Measurements from ENCODE around the gene CXCL17.
"Not testable (repeated sequence)": the region's sequence is repeated elsewhere in the genome, so short reads cannot be mapped to it uniquely, and the experiment has no call there.

CXCL17 gene

GRCh38 chr19:42442833-42443232, at the start of gene CXCL17:
Gene CXCL17, minus strand, starts transcription at chr19:42442946. Its CDS starts 114 bp downstream, at chr19:42442832.
- no peak for FAIRE-seq

DNA sequence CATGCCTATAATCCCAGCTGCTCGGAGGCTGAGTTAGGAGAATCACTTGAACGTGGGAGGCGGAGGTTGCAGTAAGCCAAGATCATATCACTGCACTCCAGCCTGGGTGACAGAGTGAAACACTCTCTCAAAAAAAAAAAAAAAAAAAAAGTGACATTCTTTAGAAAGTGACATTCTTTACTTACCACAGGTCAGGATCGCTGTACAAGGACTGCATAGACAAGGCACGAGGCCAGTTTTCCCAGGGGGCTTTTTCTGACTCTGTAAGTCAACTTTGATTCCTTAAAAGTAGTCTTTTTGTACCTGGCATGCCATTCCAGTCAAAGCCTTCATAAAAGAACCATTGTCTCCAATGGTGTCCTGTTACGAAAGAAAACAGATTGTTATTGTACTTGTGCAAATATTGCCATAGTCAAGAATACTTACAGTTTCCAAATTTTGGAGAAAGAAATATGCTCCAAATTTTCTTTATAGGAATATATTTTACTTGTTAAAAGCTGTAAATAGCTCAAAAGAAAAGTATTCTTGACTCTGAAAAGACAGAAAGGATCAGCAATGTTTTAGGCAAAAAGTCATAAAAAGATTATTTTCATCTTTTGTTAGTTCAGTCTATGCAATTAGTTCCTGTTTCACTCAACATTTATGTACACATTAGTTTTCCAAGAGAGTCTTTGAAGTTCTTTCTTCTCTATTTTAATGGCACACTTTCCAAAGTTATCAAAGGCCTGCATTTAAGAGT, 46.2 kb upstream of the CXCL17 start:
- FAIRE-seq, result no peak

GRCh38 chr19:42487798-42488178, 45.0 kb upstream of the CXCL17 start:
- no peak for FAIRE-seq

DNA sequence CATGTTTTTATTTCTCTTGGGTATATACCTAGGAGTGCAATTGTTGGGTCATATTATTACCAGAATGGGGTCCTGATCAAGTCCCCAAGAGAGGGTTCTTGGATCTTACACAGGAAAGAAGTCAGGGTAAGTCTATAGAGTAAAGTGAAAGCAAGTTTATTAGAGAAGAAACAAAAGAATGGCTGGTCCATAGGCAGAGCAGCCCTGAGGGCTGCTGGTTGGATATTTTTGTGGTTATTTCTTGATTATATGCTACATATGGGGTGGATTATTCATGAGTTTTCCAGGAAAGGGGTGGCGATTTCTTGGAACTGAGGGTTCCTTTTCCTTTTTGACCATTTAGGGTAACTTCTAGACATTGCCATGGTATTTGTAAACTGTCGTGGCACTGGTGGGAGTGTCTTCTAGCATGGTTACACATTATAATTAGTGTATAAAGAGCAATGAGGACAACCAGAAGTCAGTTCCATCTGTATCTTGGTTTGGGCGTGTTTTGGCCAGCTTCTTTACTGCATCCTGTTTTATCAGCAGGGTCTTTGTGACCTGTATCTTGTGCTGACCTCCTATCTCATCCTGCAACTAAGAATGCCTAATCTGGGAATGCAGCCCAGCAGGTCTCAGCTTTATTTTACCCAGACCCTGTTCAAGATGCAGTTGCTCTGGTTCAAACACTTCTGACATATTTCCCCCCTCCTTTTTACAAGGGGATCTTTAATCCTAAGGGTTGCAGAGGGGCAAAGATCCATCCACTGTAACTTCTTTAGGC, 44.5 kb upstream of the CXCL17 start:
- no peak for FAIRE-seq

- not testable (repeated sequence) for FAIRE-seq
Observed at GRCh38 chr19:42485036-42485435, 42.3 kb upstream of the CXCL17 start.

DNA sequence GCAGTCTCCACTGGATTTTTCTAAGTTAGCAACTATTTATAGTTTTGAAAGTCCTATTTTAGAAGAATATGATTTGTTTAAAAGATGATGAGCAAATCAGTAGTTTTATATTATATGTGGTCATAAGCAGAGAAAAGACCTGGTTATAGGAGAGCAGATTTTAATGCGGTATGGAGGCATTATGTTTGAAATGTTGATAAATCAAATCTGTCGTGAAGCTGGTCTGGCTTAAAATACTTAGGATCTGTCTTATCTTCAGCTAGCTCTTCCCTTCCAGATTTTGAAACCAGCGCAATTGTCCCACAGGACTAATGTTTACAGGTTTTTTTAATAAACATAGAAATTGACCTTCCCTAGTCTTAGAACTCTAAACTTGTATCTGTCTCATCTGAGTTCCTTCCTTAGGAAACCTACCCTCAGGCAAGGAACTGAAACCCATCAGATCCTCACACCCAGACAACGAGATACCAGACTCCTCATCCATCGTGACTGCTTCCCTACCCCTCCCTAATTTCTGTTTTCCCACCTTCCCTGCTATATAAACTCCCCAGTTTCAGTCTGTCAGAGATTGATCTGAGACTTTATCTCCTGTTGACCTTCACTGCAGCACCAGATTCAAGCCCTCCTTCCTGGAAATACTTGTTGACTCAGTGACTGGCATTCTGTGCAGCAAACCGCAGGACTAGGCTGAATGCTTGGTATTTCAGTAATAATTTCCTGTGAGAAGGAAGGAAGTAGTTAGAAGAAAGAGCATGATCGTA, 37.8 kb upstream of the CXCL17 start:
- FAIRE-seq, result no peak

DNA sequence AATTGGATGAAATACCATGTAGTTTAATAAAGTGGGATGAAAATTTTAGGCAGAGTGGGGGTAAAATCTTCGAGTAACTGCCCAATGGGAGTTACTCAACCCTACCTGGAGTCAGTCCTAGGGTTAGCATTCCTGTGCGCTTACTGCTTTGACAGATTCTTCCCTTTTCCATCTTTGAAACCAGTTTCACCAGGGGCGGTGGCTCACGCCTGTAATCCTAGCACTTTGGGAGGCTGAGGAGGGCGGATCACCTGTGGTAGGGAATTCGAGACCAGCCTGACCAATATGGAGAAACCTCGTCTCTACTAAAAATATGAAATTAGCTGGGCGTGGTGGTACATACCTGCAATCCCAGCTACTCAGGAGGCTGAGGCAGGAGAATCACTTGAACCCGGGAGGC, 37.0 kb upstream of the CXCL17 start:
- no peak for FAIRE-seq

GRCh38 chr19:42478765-42479311, 36.1 kb upstream of the CXCL17 start:
- FAIRE-seq, result no peak

DNA sequence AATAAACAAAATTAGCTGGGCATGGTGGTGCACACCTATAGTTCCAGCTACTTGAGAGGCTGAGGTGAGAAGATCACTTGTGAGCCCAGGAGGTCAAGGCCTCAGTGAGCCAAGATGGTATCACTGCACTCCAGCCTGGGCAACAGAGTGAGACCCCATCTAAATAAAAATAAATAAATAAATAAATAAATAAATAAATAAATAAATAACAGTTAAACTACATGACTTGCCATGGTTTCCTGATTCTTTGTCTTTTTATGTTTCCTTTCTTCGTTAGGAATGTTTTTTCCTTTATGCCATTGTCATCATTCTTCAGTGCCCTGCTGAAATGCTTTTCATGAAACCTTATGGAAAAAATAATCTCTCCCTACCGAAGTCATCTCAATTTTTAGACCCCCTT, 35.2 kb upstream of the CXCL17 start:
- FAIRE-seq, result no peak

GRCh38 chr19:42477117-42477516, 34.4 kb upstream of the CXCL17 start:
- FAIRE-seq, result no peak

- FAIRE-seq, result no peak
Observed at GRCh38 chr19:42475366-42475765, 32.6 kb upstream of the CXCL17 start.

GRCh38 chr19:42474743-42475142, 32.0 kb upstream of the CXCL17 start:
- FAIRE-seq, result no peak

- FAIRE-seq, result no peak
Observed at GRCh38 chr19:42473686-42474085, 30.9 kb upstream of the CXCL17 start.

GRCh38 chr19:42472402-42473147, 29.8 kb upstream of the CXCL17 start:
- no peak for FAIRE-seq

DNA sequence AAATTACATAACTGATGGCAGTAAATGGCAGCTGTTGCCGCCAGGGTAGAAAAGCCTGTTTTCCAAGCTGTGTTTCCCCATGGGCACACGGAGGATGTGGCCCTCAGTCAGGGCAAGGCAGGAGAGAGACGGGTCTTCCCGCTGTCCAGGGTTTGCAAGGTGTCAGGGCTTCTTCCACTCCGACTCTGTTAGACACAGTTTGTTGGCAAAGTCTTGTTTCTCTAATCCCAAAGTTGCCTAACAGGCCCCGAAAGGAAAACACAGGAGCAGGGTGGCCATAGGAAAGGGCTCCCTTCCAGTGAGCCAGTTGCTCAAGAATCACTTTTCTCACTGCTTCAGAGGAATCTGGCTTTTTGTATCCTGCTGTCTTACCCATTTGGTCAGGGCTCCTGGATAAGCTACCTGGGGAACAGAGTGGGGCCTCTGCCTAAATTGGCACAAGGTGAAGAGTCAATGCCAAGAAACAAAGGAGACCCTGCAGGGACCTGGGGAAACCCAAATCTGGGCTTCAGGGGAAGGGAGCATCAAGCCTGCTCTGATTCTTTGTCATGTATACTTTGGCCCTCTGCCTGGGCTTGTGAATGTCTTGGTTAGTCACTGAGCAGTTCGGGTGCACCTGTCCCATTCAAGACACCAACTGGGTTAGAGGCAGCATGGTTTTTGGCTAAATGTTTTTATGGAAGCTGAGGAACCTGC, 29.0 kb upstream of the CXCL17 start:
- no peak for FAIRE-seq

DNA sequence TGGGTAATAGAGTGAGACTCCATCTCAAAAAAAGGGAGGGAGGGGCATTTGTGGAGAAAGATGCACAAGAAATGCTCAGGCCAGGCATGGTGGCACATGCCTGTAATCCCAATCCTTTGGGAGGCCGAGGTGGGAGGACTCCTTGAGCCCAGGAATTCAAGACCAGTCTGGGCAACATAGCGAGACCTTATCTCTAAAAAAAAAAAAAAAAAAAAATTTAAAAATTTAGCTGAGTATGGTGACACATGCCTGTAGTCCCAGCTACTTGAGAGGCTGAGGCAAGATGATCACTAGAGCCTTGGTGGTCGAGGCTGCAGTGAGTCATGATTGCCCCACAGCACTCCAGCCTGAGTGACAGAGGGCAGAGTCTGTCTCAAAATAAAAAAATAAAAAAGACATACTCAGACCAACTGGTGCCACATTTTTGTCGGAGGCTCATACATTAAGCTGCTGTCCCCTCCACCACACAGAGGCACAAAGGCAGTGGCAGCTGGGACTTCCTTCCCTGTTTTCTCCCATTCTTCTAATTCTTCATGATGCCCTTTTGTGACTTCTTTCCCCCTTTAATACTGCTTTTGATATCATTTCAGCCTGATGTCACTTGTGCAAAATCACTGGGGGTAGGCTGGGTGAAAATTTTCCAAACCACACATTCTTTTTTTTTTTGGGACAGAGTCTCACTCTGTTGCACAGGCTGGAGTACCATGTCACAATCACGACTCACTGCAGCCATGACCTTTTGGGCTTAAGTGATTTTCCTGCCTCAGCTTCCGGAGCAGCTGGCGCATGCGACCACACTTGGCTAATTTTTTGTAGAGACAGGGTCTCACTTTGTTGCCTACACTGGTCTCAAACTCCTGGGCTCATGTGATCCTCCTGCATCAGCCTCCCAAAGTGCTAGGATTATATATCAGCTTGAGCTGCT, 26.8 kb upstream of the CXCL17 start:
- FAIRE-seq, result no peak

DNA sequence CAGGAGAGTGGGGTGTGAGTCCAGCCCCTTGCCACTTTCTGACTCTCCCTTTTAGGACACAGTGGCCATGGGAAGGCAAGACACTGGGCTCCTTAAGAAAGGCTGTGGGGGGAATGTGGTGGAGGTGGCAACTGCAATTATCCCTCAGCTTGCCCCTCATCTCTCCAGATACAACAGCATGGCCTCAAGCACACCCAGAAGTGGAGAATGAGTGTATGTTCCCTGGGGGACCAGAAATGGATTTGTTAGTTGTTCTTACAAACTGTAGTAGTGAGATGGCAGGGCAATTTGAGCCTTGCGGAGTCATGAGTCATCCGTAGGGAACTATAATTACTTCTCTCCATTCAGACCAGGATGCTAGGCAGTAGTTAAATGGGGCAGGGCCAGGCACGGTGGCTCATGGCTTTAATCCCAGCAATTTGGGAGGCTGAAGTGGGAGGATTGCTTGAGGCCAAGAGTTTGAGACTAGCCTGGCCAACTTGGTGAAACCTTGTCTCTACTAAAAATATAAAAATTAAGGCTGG, 25.6 kb upstream of the CXCL17 start:
- no peak for FAIRE-seq

GRCh38 chr19:42467183-42467760, 24.5 kb upstream of the CXCL17 start:
- no peak for FAIRE-seq

GRCh38 chr19:42466521-42467182, 23.9 kb upstream of the CXCL17 start:
- no peak for FAIRE-seq

All from colon (tissue), 2 donors.